Activated CD4-positive, alpha-beta T cell treated with anti-CD3 and anti-CD28 coated beads, Interleukin-2, amount 10 ng/mL, durations not matched to agents 7 days and 5 days (primary cell): ENCODE measurements around the gene VWF. TPM values are rescaled to one million over a fixed set of nuclear protein-coding genes. Genes with fewer than 3 reads are reported as not detected.

Experiments used
- CTCF ChIA-PET: fragments of 350-600 bp; sonication (Branson Sonifier 250); formaldehyde crosslinking; loops from one replicate; lab custom pipeline; 2021; ENCODE audit warnings: antibody characterized with exemption; lab: Charles Lee
- POLR2A ChIA-PET: fragments of 350-600 bp; sonication (Branson Sonifier 250); formaldehyde crosslinking; loops from one replicate; lab custom pipeline; 2021; ENCODE audit warnings: antibody characterized with exemption; lab: Charles Lee
- DNase-seq: peaks from one replicate; pipeline ENCODE4 v3.0.0-alpha.2; 2020
- H3K27ac Mint-ChIP-seq: one replicate; pipeline ENCODE4 v1.8.0; 2021; ENCODE audit warnings: mild to moderate bottlenecking, moderate library complexity, mixed read lengths
- H3K27me3 Mint-ChIP-seq: one replicate; pipeline ENCODE4 v1.8.0; 2021; ENCODE audit warnings: mixed read lengths
- H3K36me3 Mint-ChIP-seq: one replicate; pipeline ENCODE4 v1.8.0; 2021; ENCODE audit warnings: low read depth, mixed read lengths
- H3K4me1 Mint-ChIP-seq: one replicate; pipeline ENCODE4 v1.8.0; 2021; ENCODE audit warnings: mixed read lengths
- H3K4me3 Mint-ChIP-seq: one replicate; pipeline ENCODE4 v1.8.0; 2021; ENCODE audit warnings: mild to moderate bottlenecking, moderate library complexity, mixed read lengths
- H3K9me3 Mint-ChIP-seq: one replicate; pipeline ENCODE4 v1.8.0; 2021; ENCODE audit warnings: mixed read lengths
- total RNA-seq, 2 experiments: library from RNA; stranded (reverse); gene quantifications; one replicate each; pipeline ENCODE4 v1.2.3, GENCODE V29; 2021

VWF gene
- total RNA-seq, 2 experiments from 2014 or later: not detected

- H3K4me1 Mint-ChIP-seq: no peaks in the 10 kb centered on the region
- H3K4me3 Mint-ChIP-seq: no peak overlapping the region
- no peaks in the 10 kb centered on the region for H3K9me3 Mint-ChIP-seq
- no peak overlapping the region for H3K27ac Mint-ChIP-seq
- POLR2A ChIA-PET: no interaction called here
- CTCF ChIA-PET: no interaction called here
- DNase-seq: no peak
- H3K27me3 Mint-ChIP-seq: peaks cover 9% of the 10 kb centered on the region
- no peaks in the 10 kb centered on the region for H3K36me3 Mint-ChIP-seq
Observed at GRCh38 chr12:5907807-5908206, 216.7 kb downstream of the VWF start.

- no peaks in the 10 kb centered on the region for H3K9me3 Mint-ChIP-seq
- no peaks in the 10 kb centered on the region for H3K36me3 Mint-ChIP-seq
- H3K4me3 Mint-ChIP-seq: no peak overlapping the region
- no peaks in the 10 kb centered on the region for H3K4me1 Mint-ChIP-seq
- ChIA-PET CTCF (no interaction called here), POLR2A (no interaction called here)
- no peak overlapping the region for H3K27ac Mint-ChIP-seq
- no peak for DNase-seq
- H3K27me3 Mint-ChIP-seq: peaks cover 10% of the 10 kb centered on the region
Observed at GRCh38 chr12:5905757-5906156, 218.7 kb downstream of the VWF start.

- CTCF ChIA-PET: no interaction called here
- Mint-ChIP-seq H3K9me3 (no peaks in the 10 kb centered on the region), H3K4me3 (no peak overlapping the region), H3K4me1 (no peaks in the 10 kb centered on the region), H3K36me3 (no peaks in the 10 kb centered on the region), H3K27me3 (peaks cover 7% of the 10 kb centered on the region), H3K27ac (peak overlapping the region; percentile 19)
- no peak for DNase-seq
- POLR2A ChIA-PET: no interaction called here
Observed at GRCh38 chr12:5904969-5905368, 219.5 kb downstream of the VWF start.

GRCh38 chr12:5904441-5904840 is 220.0 kb downstream of the VWF start:
- no peaks in the 10 kb centered on the region for H3K4me1 Mint-ChIP-seq
- ChIA-PET CTCF (no interaction called here), POLR2A (no interaction called here)
- no peaks in the 10 kb centered on the region for H3K9me3 Mint-ChIP-seq
- no peaks in the 10 kb centered on the region for H3K36me3 Mint-ChIP-seq
- H3K4me3 Mint-ChIP-seq: no peak overlapping the region
- H3K27ac Mint-ChIP-seq: no peak overlapping the region
- H3K27me3 Mint-ChIP-seq: peaks cover 5% of the 10 kb centered on the region
- no peak for DNase-seq

- POLR2A ChIA-PET: no interaction called here
- Mint-ChIP-seq H3K4me1 (no peaks in the 10 kb centered on the region), H3K27ac (no peak overlapping the region), H3K36me3 (no peaks in the 10 kb centered on the region), H3K4me3 (no peak overlapping the region), H3K9me3 (no peaks in the 10 kb centered on the region), H3K27me3 (peaks cover 3% of the 10 kb centered on the region)
- no peak for DNase-seq
- CTCF ChIA-PET: interaction anchor here (0.7 to 0.9 kb wide), 2 partner anchors 214 to 437 kb away, joined by 3 read pairs; no protein-coding TSS in a partner anchor
Observed at GRCh38 chr12:5902736-5903135, 221.7 kb downstream of the VWF start.

- H3K4me1 Mint-ChIP-seq: no peaks in the 10 kb centered on the region
- H3K9me3 Mint-ChIP-seq: no peaks in the 10 kb centered on the region
- ChIA-PET POLR2A (no interaction called here), CTCF (no interaction called here)
- H3K36me3 Mint-ChIP-seq: no peaks in the 10 kb centered on the region
- no peak for DNase-seq
- H3K4me3 Mint-ChIP-seq: no peak overlapping the region
- peaks cover 7% of the 10 kb centered on the region for H3K27me3 Mint-ChIP-seq
- no peak overlapping the region for H3K27ac Mint-ChIP-seq
Observed at GRCh38 chr12:5901416-5901815, 223.1 kb downstream of the VWF start.

- Mint-ChIP-seq H3K27me3 (peaks cover 9% of the 10 kb centered on the region), H3K36me3 (no peaks in the 10 kb centered on the region), H3K4me1 (no peaks in the 10 kb centered on the region), H3K9me3 (no peaks in the 10 kb centered on the region), H3K4me3 (no peak overlapping the region), H3K27ac (no peak overlapping the region)
- ChIA-PET POLR2A (no interaction called here), CTCF (no interaction called here)
- DNase-seq: no peak
Observed at GRCh38 chr12:5900533-5901205, 223.8 kb downstream of the VWF start.

DNA sequence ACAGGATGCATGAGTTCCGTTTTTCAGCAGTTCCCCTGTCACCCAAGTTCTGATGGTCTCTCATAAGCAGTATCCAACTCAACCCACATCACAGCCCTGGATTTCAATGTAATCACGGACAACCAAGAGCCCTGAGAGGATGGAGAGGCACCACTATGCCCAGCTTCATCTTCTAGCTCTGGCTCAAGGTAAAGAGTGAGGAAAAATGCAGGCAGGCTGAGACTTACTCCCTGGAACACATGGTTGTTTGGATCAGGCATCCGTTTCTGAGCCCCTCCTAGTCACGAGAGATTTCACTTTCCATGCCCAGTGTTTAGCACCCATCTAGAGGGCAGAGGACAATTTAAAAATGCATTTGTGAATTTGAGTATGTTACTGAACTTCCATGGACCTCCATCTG is 224.4 kb downstream of the VWF start:
- CTCF ChIA-PET: no interaction called here
- H3K27me3 Mint-ChIP-seq: peaks cover 14% of the 10 kb centered on the region

DNA sequence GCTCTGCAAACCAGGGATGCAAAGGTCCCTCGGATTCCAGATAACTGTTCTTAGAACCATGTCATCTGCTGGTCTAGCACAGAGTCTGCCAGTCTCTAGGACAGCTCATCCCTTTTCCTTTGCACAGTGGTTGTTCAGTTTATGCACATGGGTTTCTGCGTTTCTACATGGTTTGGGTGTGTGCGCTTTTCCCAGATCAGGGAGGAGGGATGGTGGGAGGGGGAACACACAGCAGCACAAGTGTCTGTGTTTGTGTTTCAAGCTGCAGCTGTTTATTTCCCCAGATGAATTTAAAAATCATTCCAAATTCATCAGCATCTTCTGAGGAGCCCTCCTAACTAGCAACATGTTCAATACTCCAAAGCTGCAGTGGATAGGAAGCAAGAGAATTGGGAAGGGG is 224.8 kb downstream of the VWF start:
- H3K4me3 Mint-ChIP-seq: no peak overlapping the region
- POLR2A ChIA-PET: no interaction called here
- peaks cover 15% of the 10 kb centered on the region for H3K27me3 Mint-ChIP-seq
- no peaks in the 10 kb centered on the region for H3K9me3 Mint-ChIP-seq
- H3K4me1 Mint-ChIP-seq: no peaks in the 10 kb centered on the region
- no peak for DNase-seq
- no peaks in the 10 kb centered on the region for H3K36me3 Mint-ChIP-seq
- CTCF ChIA-PET: no interaction called here
- H3K27ac Mint-ChIP-seq: no peak overlapping the region

More for the DNA sequence above, 224.4 kb downstream of the VWF start:
- Mint-ChIP-seq H3K27ac (no peak overlapping the region), H3K4me3 (no peak overlapping the region), H3K36me3 (no peaks in the 10 kb centered on the region), H3K9me3 (no peaks in the 10 kb centered on the region), H3K4me1 (no peaks in the 10 kb centered on the region)
- POLR2A ChIA-PET: no interaction called here
- no peak for DNase-seq

GRCh38 chr12:5898874-5899273 is 225.6 kb downstream of the VWF start:
- Mint-ChIP-seq H3K27ac (no peak overlapping the region), H3K9me3 (no peaks in the 10 kb centered on the region), H3K4me3 (no peak overlapping the region), H3K36me3 (no peaks in the 10 kb centered on the region), H3K4me1 (no peaks in the 10 kb centered on the region), H3K27me3 (peaks cover 23% of the 10 kb centered on the region)
- CTCF ChIA-PET: no interaction called here
- POLR2A ChIA-PET: no interaction called here
- no peak for DNase-seq

Other genes starting within 250 kb of the VWF start
- not detected for gene ANO2, start 179.4 kb downstream of the VWF start, total RNA-seq
- gene CD9, start 75.7 kb upstream of the VWF start, total RNA-seq: 1 to 10 TPM; 5.4 to 5.7 TPM
- not detected for gene PLEKHG6, start 186.0 kb upstream of the VWF start, total RNA-seq
- gene TNFRSF1A, start 217.4 kb upstream of the VWF start, total RNA-seq: 10 to 100 TPM; 59.3 to 64.4 TPM